PC-9 (cell line): Measurements from ENCODE around the gene AOC3. TPM values are rescaled to one million over a fixed set of nuclear protein-coding genes. Genes with fewer than 3 reads are reported as not detected.

Experiments
- BruUV-seq: library from RNA; stranded (reverse); fragments of 400-500 nt; replicated peaks from 2 replicates; lab custom pipeline; 2021; lab: Mats Ljungman, UMichigan
- CTCF ChIA-PET: fragments of 300-600 bp; sonication (Branson Sonifier 250); formaldehyde crosslinking; loops from one replicate; lab custom pipeline; 2022; ENCODE audit warnings: antibody characterized with exemption; lab: Charles Lee
- POLR2A ChIA-PET: fragments of 300-600 bp; sonication (Branson Sonifier 250); formaldehyde crosslinking; loops from one replicate; lab custom pipeline; 2022; ENCODE audit warnings: antibody characterized with exemption; ENCODE audit not compliant: unreplicated experiment; lab: Charles Lee
- DNase-seq, 2 experiments: peaks; one replicate each; pipeline versions ENCODE4 v3.0.0 to v3.0.0-alpha.2; 2015 to 2022; ENCODE audit warnings: mixed read lengths in 1 of 2
- H2AFZ ChIP-seq: fragments of 200-600 bp; sonication (generic); 2 replicates; pipeline ENCODE4 v1.8.1; 2017; ENCODE audit warnings: antibody characterized with exemption
- H3F3A ChIP-seq: fragments of 200-600 bp; sonication (generic); 2 replicates; pipeline ENCODE4 v1.8.1; 2017; ENCODE audit warnings: antibody characterized with exemption, mild to moderate bottlenecking, low read depth; ENCODE audit not compliant: insufficient read depth
- H3K27ac ChIP-seq: fragments of 200-600 bp; sonication (generic); 2 replicates; pipeline ENCODE4 v1.6.1; 2016; ENCODE audit warnings: mixed run types
- H3K27me3 ChIP-seq: fragments of 200-600 bp; sonication (generic); 2 replicates; pipeline ENCODE4 v1.6.1; 2016; ENCODE audit warnings: low read depth, mixed run types; ENCODE audit not compliant: insufficient read depth
- H3K36me3 ChIP-seq: fragments of 200-600 bp; sonication (generic); 2 replicates; pipeline ENCODE4 v1.6.1; 2016; ENCODE audit warnings: low read depth, mixed run types
- H3K4me1 ChIP-seq: fragments of 200-600 bp; sonication (generic); replicated peaks from 2 replicates; pipeline ENCODE4 v1.6.1; 2016; ENCODE audit warnings: mixed run types; ENCODE audit not compliant: insufficient read depth
- H3K4me2 ChIP-seq: fragments of 200-600 bp; sonication (generic); 2 replicates; pipeline ENCODE4 v1.6.1; 2017; ENCODE audit warnings: mixed run types
- H3K4me3 ChIP-seq: fragments of 200-600 bp; sonication (generic); 2 replicates; pipeline ENCODE4 v1.6.1; 2016; ENCODE audit warnings: mixed run types
- H3K79me2 ChIP-seq: fragments of 200-600 bp; sonication (generic); 2 replicates; pipeline ENCODE4 v1.6.1; 2017; ENCODE audit warnings: low read depth, mixed run types
- H3K9me2 ChIP-seq: fragments of 200-600 bp; sonication (generic); 2 replicates; pipeline ENCODE4 v1.8.1; 2017; ENCODE audit warnings: mild to moderate bottlenecking; ENCODE audit not compliant: insufficient read depth
- H3K9me3 ChIP-seq: fragments of 200-600 bp; sonication (generic); 2 replicates; pipeline ENCODE4 v1.8.1; 2016; ENCODE audit warnings: low read depth; ENCODE audit not compliant: insufficient read depth
- H4K20me1 ChIP-seq: fragments of 200-600 bp; sonication (generic); 2 replicates; pipeline ENCODE4 v1.8.1; 2017; ENCODE audit not compliant: insufficient read depth
- EZH2 ChIP-seq: fragments of 200-600 bp; sonication (generic); IDR thresholded peaks from 2 replicates; pipeline ENCODE4 v1.8.0; 2017; ENCODE audit warnings: antibody characterized with exemption, low read depth
- intact Hi-C: fragments of 100-400 bp; cut with micrococcal nuclease; formaldehyde crosslinking; loops from one replicate; pipeline ENCODE4 v1.10.0; 2022; ENCODE audit not compliant: unreplicated experiment
- total RNA-seq: library from RNA; stranded (reverse); gene quantifications from 2 replicates; pipeline ENCODE4 v1.2.3, GENCODE V29; 2021
- TF ChIP-seq, protein P1 (sequence below): fragments of 200-600 bp; sonication (generic); conservative IDR thresholded peaks from 2 replicates; pipeline ENCODE4 v1.6.1; 2017; ENCODE audit warnings: mixed run types, antibody characterized with exemption, mild to moderate bottlenecking, moderate library complexity

Gene AOC3
- total RNA-seq, 1 experiment from 2014 or later, result 0.98 TPM

DNA sequence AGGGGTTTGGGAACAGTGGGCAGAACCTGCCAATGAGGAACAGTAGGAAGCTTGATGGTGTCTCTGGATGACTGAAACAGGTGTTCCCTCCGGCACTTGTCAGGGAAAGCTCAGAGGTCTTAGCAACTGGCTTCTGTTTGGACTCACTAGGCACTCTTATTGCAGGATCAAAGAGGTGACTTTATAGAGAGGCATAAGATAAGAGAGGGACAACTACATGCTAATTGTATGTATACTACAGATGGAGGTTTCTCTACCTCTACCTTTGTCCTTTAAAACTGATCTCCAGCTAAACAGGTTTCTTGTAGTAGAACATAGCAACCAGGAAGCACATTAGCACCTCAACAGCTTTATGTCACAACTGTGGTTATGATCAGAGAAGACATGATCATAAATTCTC, 44.8 kb upstream of the AOC3 start:
- no peaks in the 10 kb centered on the region for H3K9me3 ChIP-seq
- no peaks in the 10 kb centered on the region for H3K9me2 ChIP-seq
- ChIA-PET POLR2A (no interaction called here), CTCF (no interaction called here)
- no peaks in the 10 kb centered on the region for H3K79me2 ChIP-seq
- H3F3A ChIP-seq, result peaks cover 12% of the 10 kb centered on the region; the same call in 1 of the 2 replicates
- no peaks in the 10 kb centered on the region for H3K27me3 ChIP-seq
- H3K4me1 ChIP-seq, result no peaks in the 10 kb centered on the region
- DNase-seq, result no peak
- no peak overlapping the region for H3K4me3 ChIP-seq
- no TSS peak for BruUV-seq
- H4K20me1 ChIP-seq, result no peaks in the 10 kb centered on the region
- intact Hi-C loops, result no loop called here
- no peak overlapping the region for H3K4me2 ChIP-seq
- H2AFZ ChIP-seq, result no peak overlapping the region
- H3K27ac ChIP-seq, result no peak overlapping the region
- H3K36me3 ChIP-seq, result 0 out of 2 replicates have a peak, but pooled peaks cover 10% of the 10 kb centered on the region
- no peak for TF ChIP-seq EZH2
- TF ChIP-seq, protein P1, sequence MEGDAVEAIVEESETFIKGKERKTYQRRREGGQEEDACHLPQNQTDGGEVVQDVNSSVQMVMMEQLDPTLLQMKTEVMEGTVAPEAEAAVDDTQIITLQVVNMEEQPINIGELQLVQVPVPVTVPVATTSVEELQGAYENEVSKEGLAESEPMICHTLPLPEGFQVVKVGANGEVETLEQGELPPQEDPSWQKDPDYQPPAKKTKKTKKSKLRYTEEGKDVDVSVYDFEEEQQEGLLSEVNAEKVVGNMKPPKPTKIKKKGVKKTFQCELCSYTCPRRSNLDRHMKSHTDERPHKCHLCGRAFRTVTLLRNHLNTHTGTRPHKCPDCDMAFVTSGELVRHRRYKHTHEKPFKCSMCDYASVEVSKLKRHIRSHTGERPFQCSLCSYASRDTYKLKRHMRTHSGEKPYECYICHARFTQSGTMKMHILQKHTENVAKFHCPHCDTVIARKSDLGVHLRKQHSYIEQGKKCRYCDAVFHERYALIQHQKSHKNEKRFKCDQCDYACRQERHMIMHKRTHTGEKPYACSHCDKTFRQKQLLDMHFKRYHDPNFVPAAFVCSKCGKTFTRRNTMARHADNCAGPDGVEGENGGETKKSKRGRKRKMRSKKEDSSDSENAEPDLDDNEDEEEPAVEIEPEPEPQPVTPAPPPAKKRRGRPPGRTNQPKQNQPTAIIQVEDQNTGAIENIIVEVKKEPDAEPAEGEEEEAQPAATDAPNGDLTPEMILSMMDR, result no peak

DNA sequence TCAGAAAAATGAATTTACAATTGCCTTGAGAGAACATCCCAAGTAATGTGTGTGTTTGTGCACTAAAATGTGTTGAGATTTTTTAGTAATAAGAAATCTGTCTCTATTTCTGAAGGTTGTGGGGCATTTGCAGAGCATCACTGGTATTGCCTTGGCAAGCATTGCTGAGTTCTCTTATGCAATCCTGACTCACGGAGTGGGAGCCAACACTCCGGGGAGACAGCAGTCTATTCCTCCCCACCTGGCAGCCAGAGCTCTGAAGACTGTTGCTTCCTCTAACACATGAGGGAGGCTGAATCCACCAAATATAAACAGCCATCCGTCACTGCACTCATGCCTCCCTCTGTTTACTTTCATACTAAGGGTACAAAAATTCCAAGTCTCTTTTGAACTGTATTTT, 41.7 kb upstream of the AOC3 start:
- H3K27me3 ChIP-seq, result no peaks in the 10 kb centered on the region
- ChIA-PET POLR2A (interaction anchor here (0.7 kb wide), 1 partner anchor 15 kb away, joined by 6 read pairs; the partner anchor contains the start of gene BECN1), CTCF (interaction anchor here (0.5 kb wide), 1 partner anchor 66 kb away, joined by 3 read pairs; no protein-coding TSS in a partner anchor)
- H3K27ac ChIP-seq, result no peak overlapping the region
- peaks cover 12% of the 10 kb centered on the region; the same call in 1 of the 2 replicates for H3F3A ChIP-seq
- no peaks in the 10 kb centered on the region for H3K9me3 ChIP-seq
- no TSS peak for BruUV-seq
- no peak for TF ChIP-seq EZH2
- TF ChIP-seq, protein P1, result no peak
- H4K20me1 ChIP-seq, result no peaks in the 10 kb centered on the region
- no peak overlapping the region for H2AFZ ChIP-seq
- intact Hi-C loops, result no loop called here
- peaks cover 10% of the 10 kb centered on the region; the same call in 1 of the 2 replicates for H3K36me3 ChIP-seq
- H3K4me2 ChIP-seq, result no peak overlapping the region
- no peaks in the 10 kb centered on the region for H3K9me2 ChIP-seq
- no peak for DNase-seq
- no peak overlapping the region for H3K4me3 ChIP-seq
- no peaks in the 10 kb centered on the region for H3K79me2 ChIP-seq
- no peaks in the 10 kb centered on the region for H3K4me1 ChIP-seq

- Histone ChIP-seq H3K4me1 (no peaks in the 10 kb centered on the region), H3K9me3 (no peaks in the 10 kb centered on the region), H3K27ac (no peak overlapping the region), H3K27me3 (no peaks in the 10 kb centered on the region), H3F3A (peaks cover 9% of the 10 kb centered on the region; the same call in 1 of the 2 replicates), H3K4me2 (no peak overlapping the region), H3K9me2 (no peaks in the 10 kb centered on the region), H4K20me1 (no peaks in the 10 kb centered on the region), H2AFZ (no peak overlapping the region), H3K36me3 (peaks cover 38% of the 10 kb centered on the region), H3K4me3 (no peak overlapping the region), H3K79me2 (no peaks in the 10 kb centered on the region)
- POLR2A ChIA-PET, result interaction anchor here (0.6 kb wide), 1 partner anchor 258 kb away, joined by 3 read pairs; no protein-coding TSS in a partner anchor
- no peak for DNase-seq
- no TSS peak for BruUV-seq
- CTCF ChIA-PET, result no interaction called here
- intact Hi-C loops, result no loop called here
- TF ChIP-seq EZH2, result no peak
- TF ChIP-seq, protein P1, result no peak
Measured at GRCh38 chr17:42814633-42815399, 36.2 kb upstream of the AOC3 start.
